Progenitor cell of endocrine pancreas (in vitro differentiated cells): ENCODE results near the gene ASCL2. TPM values are rescaled to one million over a fixed set of nuclear protein-coding genes. Genes with fewer than 3 reads are reported as not detected.

Source experiments
- DNase-seq: peaks from one replicate; pipeline ENCODE4 v3.0.0; 2021; ENCODE audit warnings: low spot score; ENCODE audit not compliant: unreplicated experiment
- H3K27ac Mint-ChIP-seq: 2 replicates; pipeline ENCODE4 v1.8.0; 2021; ENCODE audit warnings: mild to moderate bottlenecking, moderate library complexity, mixed read lengths
- H3K27me3 Mint-ChIP-seq: 2 replicates; pipeline ENCODE4 v1.8.0; 2021; ENCODE audit warnings: mixed read lengths
- H3K36me3 Mint-ChIP-seq: 2 replicates; pipeline ENCODE4 v1.8.0; 2022; ENCODE audit warnings: mixed read lengths; ENCODE audit not compliant: insufficient read depth
- H3K4me1 Mint-ChIP-seq: 2 replicates; pipeline ENCODE4 v1.8.0; 2021; ENCODE audit warnings: low read depth, mixed read lengths
- H3K4me3 Mint-ChIP-seq: 2 replicates; pipeline ENCODE4 v1.8.0; 2021; ENCODE audit warnings: low read depth, mild to moderate bottlenecking, moderate library complexity, mixed read lengths
- H3K9me3 Mint-ChIP-seq: 2 replicates; pipeline ENCODE4 v1.8.0; 2021; ENCODE audit warnings: low read depth, mixed read lengths
- total RNA-seq: library from RNA; stranded (reverse); gene quantifications from 2 replicates; pipeline ENCODE4 v1.2.1, GENCODE V29; 2021
- TF ChIP-seq, protein P1 (sequence below): fragments of 200-600 bp; sonication (generic); IDR thresholded peaks from one replicate; pipeline ENCODE4 v1.5.0; 2021; ENCODE audit warnings: antibody characterized with exemption, mild to moderate bottlenecking; ENCODE audit not compliant: unreplicated experiment

The ASCL2 gene
- total RNA-seq, 1 donor from 2014 or later: 2.4 TPM

- DNase-seq: no peak
- Mint-ChIP-seq H3K27me3 (peaks cover 10% of the 10 kb centered on the region), H3K36me3 (no peaks in the 10 kb centered on the region), H3K27ac (no peak overlapping the region), H3K9me3 (peaks cover 3% of the 10 kb centered on the region), H3K4me3 (no peak overlapping the region), H3K4me1 (no peaks in the 10 kb centered on the region)
- TF ChIP-seq, protein P1, sequence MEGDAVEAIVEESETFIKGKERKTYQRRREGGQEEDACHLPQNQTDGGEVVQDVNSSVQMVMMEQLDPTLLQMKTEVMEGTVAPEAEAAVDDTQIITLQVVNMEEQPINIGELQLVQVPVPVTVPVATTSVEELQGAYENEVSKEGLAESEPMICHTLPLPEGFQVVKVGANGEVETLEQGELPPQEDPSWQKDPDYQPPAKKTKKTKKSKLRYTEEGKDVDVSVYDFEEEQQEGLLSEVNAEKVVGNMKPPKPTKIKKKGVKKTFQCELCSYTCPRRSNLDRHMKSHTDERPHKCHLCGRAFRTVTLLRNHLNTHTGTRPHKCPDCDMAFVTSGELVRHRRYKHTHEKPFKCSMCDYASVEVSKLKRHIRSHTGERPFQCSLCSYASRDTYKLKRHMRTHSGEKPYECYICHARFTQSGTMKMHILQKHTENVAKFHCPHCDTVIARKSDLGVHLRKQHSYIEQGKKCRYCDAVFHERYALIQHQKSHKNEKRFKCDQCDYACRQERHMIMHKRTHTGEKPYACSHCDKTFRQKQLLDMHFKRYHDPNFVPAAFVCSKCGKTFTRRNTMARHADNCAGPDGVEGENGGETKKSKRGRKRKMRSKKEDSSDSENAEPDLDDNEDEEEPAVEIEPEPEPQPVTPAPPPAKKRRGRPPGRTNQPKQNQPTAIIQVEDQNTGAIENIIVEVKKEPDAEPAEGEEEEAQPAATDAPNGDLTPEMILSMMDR: no peak
Measured at GRCh38 chr11:2313051-2313951, 42.9 kb upstream of the ASCL2 start.

- DNase-seq: no peak
- TF ChIP-seq, protein P1: no peak
- Mint-ChIP-seq H3K36me3 (no peaks in the 10 kb centered on the region), H3K9me3 (no peaks in the 10 kb centered on the region), H3K4me3 (no peak overlapping the region), H3K27me3 (peaks cover 9% of the 10 kb centered on the region), H3K4me1 (no peaks in the 10 kb centered on the region), H3K27ac (no peak overlapping the region)
Measured at GRCh38 chr11:2312232-2313042, 42.0 kb upstream of the ASCL2 start.

GRCh38 chr11:2311353-2312133 is 41.2 kb upstream of the ASCL2 start:
- no peaks in the 10 kb centered on the region for H3K9me3 Mint-ChIP-seq
- H3K27me3 Mint-ChIP-seq: peaks cover 4% of the 10 kb centered on the region
- TF ChIP-seq, protein P1: no peak
- no peaks in the 10 kb centered on the region for H3K4me1 Mint-ChIP-seq
- no peak for DNase-seq
- no peaks in the 10 kb centered on the region for H3K36me3 Mint-ChIP-seq
- no peak overlapping the region for H3K27ac Mint-ChIP-seq
- no peak overlapping the region for H3K4me3 Mint-ChIP-seq

- no peaks in the 10 kb centered on the region for H3K36me3 Mint-ChIP-seq
- no peak overlapping the region for H3K4me3 Mint-ChIP-seq
- TF ChIP-seq, protein P1: no peak
- no peaks in the 10 kb centered on the region for H3K4me1 Mint-ChIP-seq
- H3K9me3 Mint-ChIP-seq: no peaks in the 10 kb centered on the region
- H3K27ac Mint-ChIP-seq: no peak overlapping the region
- no peak for DNase-seq
- H3K27me3 Mint-ChIP-seq: peaks cover 7% of the 10 kb centered on the region
Measured at GRCh38 chr11:2310786-2311352, 40.5 kb upstream of the ASCL2 start.
